ENCODE results near the gene ZBTB7A.
A peak's percentile ranks its signal among the peaks of the same experiment; 100 is the strongest.

Gene ZBTB7A

DNA sequence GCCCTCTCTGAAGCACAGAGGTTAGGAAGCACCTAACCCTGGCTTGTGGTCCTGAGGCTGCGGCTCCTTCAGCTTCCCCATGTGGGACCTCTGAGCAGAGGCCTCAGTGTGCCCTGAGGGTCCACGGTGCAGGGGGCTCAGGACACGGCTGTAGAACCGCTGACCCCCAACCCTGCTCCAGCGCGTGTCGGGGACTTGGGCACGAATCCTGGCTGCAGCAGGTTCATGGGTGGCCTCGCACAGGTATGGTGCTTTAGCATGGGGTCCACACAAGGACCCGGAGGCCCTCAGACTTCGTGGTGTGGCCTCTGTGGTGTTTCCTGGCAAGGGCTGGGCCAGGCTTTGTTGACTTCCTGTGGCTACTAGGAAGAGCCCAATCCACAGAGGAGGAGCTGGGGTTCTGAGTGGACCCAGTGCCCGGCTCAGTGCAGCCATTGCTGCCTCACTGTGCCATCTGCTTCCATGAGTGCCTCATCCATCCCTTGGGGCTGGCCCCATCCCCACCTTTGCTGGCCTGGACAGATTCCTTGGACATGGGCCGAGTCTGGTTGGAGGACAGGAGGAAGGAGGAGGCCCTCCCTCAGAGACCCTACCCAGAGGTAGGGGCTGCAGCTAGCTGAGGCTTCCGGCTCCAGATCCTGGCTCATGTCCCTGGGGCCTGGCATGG lies 24.5 kb downstream of the ZBTB7A start:
- Mint-ChIP-seq H3K27ac (peak overlapping the region in 1 of 2 donors; percentile 78), H3K4me1 (peaks cover 16% of the 10 kb centered on the region), H3K9me3 (no peaks in the 10 kb centered on the region)

DNA sequence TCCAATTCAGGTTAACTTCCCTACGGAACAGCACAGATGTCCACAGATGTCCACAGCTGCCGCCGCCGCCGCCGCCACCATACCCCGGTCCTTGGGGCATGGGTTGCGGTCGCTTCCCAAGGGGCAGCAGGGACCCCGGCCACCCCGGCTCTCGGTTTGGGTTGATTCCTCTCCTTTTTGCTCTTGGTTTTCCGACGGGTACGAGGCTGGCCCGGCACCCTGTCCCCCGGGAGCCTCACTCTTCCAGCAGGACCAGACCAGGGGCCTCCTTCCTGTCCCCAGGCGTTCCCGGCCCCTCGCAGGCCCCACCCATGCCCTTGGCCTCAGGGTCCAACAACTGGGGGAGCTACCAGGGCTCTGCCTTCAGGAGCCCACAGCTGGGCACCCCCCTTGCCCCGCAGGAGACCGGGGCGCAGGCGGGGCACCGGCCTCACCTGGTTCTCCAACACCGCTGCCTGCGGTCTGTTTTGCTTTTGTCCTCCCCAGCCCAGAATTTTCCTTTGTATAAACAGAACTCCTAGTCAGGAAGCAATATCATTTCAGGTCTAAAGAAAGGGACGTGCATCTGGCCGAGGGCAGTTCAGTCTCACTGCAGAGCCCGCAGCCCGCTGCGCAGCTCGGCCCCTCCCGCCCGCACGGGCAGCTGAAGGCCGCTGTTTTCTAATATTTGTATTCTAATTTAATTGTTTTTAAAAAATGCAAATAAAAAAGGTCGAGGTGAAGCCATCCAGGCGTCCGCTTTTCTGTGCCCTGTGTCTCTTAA lies 27.9 kb downstream of the ZBTB7A start:
- no peaks in the 10 kb centered on the region for H3K4me1 Mint-ChIP-seq
- H3K27ac Mint-ChIP-seq, result peak overlapping the region; percentile 30 to 49
- no peaks in the 10 kb centered on the region for H3K9me3 Mint-ChIP-seq
- ATAC-seq (no peak), DNase-seq (no peak)
- no peaks in the 10 kb centered on the region for H3K27me3 Mint-ChIP-seq
- no peak overlapping the region for H3K4me3 Mint-ChIP-seq

More for the DNA sequence above, 24.5 kb downstream of the ZBTB7A start:
- H3K4me3 Mint-ChIP-seq, result no peak overlapping the region
- DNase-seq (no peak), ATAC-seq (no peak)
- no peaks in the 10 kb centered on the region for H3K27me3 Mint-ChIP-seq

DNA sequence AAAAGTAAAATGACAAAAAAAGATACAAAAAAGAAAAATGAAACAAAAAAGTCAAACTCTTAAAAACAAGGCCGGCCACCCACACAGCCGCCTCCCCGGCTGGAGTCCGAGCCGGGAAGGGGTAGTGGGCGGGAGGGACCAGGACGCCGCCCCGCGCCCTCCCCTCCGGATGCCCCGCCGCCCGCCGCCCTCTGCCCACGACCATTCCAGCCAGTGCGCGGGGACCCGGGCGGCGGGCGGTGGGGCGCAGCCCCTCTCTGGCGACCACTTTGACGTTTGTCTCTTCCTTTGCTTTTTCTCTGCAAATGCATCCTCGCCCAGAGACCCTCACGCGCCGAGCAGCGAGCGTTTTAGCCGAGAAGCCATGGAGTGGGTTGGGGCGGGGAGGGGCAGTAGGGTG lies 28.6 kb downstream of the ZBTB7A start:
- Mint-ChIP-seq H3K9me3 (no peaks in the 10 kb centered on the region), H3K4me1 (no peaks in the 10 kb centered on the region), H3K27ac (no peak overlapping the region), H3K4me3 (no peak overlapping the region), H3K27me3 (no peaks in the 10 kb centered on the region)
- DNase-seq, result no peak
- ATAC-seq, result no peak

DNA sequence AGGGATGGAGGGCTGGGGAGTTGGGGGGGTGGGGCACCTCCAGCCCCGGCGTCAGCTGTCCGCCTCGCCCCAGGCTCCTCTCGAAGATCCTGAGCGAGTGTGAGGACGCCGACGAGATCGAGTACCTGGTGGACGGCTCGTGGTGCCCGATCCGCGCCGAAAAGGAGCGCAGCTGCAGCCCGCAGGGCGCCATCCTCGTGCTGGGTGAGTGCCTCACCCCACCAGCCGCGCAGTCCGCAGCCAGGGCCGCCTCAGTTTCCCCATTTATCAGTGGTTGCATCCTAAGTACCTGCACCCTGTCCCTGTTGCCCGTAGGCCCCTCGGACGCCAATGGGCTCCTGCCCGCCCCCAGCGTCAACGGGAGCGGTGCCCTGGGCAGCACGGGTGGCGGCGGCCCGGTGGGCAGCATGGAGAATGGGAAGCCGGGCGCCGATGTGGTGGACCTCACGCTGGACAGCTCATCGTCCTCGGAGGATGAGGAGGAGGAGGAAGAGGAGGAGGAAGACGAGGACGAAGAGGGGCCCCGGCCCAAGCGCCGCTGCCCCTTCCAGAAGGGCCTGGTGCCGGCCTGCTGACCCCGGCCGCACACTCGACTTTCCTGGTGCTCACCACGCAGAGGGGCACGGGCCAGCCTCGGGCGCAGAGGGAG lies 29.3 kb downstream of the ZBTB7A start:
- DNase-seq, result no peak
- H3K4me3 Mint-ChIP-seq, result no peak overlapping the region
- no peak overlapping the region for H3K27ac Mint-ChIP-seq
- no peaks in the 10 kb centered on the region for H3K9me3 Mint-ChIP-seq
- ATAC-seq, result no peak
- H3K4me1 Mint-ChIP-seq, result no peaks in the 10 kb centered on the region
- H3K27me3 Mint-ChIP-seq, result no peaks in the 10 kb centered on the region

DNA sequence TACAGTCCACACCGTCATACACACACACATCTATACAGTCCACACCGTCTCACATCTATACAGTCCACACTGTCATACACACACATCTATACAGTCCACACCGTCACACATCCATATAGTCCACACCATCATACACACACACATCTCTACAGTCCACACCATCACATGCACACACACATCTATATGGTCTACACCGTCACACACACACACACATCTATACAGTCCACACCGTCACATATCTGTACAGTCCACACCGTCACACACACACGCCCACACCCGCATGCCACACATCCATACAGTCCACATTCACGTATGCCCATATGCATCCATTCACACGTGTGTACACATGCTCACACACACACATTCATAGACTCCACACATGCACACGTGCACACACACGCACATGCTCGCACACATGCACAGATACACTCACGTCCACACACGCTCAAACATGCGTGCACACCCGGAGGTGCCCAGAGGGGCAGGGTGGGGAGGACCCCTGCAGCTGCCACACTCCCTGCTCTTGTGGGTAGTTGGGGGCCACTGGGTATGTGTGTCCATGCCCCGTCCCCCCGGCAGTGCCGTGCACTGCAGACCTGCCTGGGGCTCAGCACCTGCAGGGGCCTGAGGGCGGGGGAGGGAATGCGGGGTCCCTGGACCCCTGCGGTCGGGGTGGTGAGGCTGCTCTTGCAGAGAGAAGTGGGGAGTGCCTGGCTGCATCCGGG lies 30.0 kb downstream of the ZBTB7A start:
- ATAC-seq (peak; percentile 16), DNase-seq (no peak)
- H3K4me1 Mint-ChIP-seq, result no peaks in the 10 kb centered on the region
- H3K9me3 Mint-ChIP-seq, result no peaks in the 10 kb centered on the region
- no peaks in the 10 kb centered on the region for H3K27me3 Mint-ChIP-seq
- H3K4me3 Mint-ChIP-seq, result no peak overlapping the region
- H3K27ac Mint-ChIP-seq, result no peak overlapping the region

DNA sequence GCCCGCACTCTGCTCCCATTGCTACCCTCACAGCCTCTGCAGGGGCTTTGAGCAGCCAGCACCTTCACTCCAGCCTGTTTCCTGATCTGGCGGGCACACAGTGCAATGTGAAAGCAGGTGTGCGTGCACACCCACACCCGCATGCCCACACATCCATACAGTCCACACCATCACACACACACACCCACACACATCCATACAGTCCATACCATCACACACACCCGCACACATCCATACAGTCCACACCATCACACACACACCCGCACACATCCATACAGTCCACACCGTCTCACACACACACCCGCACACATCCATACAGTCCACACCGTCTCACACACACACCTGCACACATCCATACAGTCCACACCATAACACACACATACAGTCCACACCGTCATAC lies 31.1 kb downstream of the ZBTB7A start:
- no peaks in the 10 kb centered on the region for H3K4me1 Mint-ChIP-seq
- no peak for DNase-seq
- ATAC-seq, result no peak
- H3K9me3 Mint-ChIP-seq, result no peaks in the 10 kb centered on the region
- no peak overlapping the region for H3K27ac Mint-ChIP-seq
- H3K4me3 Mint-ChIP-seq, result no peak overlapping the region
- no peaks in the 10 kb centered on the region for H3K27me3 Mint-ChIP-seq

DNA sequence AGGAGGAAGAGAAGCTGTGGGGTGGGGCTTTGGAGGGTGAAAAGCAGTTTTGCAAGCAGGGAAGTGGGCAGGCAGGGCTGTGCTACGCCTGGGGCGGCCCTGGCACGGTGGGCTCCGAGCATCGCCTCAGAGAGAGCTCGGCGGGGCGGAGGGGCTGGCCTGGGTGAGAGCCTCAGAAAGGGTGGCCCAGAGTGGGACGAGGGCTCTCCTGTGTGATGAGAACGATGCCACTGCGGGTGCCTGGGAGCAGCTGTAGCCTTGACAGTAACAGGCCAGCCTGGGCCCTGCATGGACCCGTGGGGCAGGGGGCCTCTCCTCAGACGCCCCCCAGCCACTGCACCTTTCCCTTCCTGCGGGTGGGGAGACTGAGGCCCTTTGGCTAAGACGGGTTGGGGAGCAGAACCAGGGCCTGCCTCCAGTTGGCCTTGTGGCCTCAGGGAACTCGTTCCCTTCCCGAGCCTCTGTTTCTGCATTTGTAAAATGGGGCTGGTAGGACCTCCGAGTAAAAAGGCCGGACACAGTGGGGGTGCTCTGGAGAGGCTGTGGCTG lies 31.6 kb downstream of the ZBTB7A start:
- Mint-ChIP-seq H3K27me3 (no peaks in the 10 kb centered on the region), H3K9me3 (no peaks in the 10 kb centered on the region), H3K4me3 (no peak overlapping the region)

DNA sequence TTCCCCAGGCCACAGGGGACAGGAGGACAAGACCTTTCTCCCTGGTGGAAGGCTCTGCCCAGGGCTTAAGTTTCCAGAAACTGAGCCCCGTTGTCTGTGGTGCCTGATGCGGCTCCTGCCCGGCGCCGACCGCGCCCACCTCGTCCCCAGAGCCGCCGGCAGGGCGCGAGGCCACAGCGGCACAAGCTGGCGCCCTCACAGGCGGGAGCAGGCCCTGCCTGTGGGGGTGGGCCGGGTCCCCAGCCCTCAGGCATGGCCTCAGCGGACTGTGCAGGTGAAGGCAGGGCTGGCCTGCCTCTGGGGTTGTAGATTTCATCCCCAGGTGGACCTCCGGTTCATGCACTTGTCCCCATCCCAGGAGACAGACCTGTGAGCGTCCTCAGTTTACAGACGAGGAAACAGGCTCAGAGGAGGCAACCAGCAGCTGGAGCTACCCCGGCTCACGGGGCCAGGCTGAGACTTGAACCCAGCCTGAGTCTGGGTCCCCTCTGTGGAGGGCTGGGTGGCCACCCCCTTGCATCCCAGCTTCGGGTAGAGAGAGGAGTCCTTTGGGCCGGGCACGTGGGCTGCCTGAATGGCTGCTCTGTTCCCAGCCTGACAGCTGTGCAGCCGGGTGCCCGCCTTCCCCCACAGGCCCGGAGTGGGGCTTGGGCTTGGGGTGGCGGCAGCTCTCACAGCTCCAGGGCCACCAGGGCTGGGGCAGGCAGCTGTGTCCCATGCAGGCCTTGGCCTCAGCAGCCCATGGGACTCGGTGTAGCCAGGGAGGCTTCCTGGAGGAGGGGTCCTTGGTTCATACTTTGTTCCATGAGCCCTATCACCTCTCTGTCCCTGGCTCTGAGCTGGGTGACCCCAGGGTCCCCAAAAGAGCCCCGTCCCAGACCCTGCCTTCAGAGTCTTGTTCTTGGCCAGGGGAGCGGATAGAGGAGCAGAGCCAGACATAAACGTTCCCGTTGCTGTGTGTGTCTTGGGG lies 32.4 kb downstream of the ZBTB7A start:
- H3K4me3 Mint-ChIP-seq, result no peak overlapping the region
- H3K4me1 Mint-ChIP-seq, result no peaks in the 10 kb centered on the region
- H3K9me3 Mint-ChIP-seq, result no peaks in the 10 kb centered on the region
- no peak for DNase-seq
- ATAC-seq, result peak; percentile 9
- H3K27ac Mint-ChIP-seq, result no peak overlapping the region
- no peaks in the 10 kb centered on the region for H3K27me3 Mint-ChIP-seq

More for the DNA sequence above, 31.6 kb downstream of the ZBTB7A start:
- DNase-seq (no peak), ATAC-seq (no peak)
- no peak overlapping the region for H3K27ac Mint-ChIP-seq
- H3K4me1 Mint-ChIP-seq, result no peaks in the 10 kb centered on the region

DNA sequence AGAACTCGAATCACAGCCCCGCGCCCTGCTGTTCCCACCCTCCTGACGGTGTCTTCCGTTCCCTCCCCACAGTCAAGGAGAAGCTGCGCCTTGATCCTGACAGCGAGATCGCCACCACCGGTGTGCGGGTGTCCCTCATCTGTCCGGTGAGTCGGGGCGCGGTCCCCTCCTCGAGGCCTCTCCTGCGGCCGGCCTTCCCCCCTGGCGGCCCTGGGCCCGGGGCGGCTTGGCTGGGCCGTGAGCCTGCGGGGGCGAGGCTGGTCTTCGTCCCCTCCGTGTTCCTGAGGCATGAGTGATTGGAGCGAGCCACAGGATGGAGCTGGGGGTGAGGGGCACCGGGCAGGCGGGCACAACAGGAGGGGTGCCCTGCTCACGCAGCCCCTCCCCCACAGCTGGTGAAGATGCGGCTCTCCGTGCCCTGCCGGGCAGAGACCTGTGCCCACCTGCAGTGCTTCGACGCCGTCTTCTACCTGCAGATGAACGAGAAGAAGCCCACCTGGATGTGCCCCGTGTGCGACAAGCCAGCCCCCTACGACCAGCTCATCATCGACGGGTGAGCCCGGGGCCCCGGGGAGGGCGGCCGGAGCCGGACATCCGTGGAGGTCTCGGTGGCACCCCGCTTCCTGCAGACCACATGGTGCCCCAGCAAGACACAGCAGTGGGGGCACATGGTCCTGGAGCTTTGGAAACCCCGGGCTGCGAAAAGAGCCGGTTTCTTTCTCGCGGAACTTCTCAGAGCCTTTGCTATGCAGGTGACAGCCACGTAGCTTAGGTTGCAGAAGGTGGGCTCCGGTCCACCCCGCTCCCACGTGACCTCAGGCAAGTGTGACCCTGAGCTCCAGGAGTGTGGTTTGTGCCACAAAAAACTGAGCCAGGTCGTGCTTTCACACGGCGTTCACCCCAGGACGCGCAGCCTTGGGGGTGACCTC lies 33.4 kb downstream of the ZBTB7A start:
- DNase-seq, result no peak
- no peaks in the 10 kb centered on the region for H3K27me3 Mint-ChIP-seq
- no peaks in the 10 kb centered on the region for H3K9me3 Mint-ChIP-seq
- H3K4me1 Mint-ChIP-seq, result no peaks in the 10 kb centered on the region
- no peak overlapping the region for H3K27ac Mint-ChIP-seq
- H3K4me3 Mint-ChIP-seq, result no peak overlapping the region
- ATAC-seq, result no peak

DNA sequence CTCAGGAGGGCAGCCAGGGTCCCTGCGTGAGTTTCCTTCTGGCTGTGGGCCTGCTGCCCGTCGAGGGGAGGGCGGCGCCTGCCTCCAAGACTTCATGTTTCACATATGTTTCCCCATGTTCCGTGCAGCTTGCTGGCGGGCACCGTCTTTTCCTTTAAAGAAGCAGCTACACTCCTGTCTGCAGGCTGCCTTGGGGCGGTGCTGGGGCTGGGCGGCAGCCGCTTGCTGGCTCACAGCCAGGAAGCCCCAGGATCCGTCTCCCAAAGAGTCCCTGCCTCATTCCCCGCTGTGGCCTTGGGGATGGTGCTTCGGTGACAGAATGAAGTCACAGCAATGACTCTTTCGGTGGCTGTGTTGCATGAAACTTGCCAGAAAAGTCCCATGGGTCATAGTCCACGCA lies 34.3 kb downstream of the ZBTB7A start:
- H3K27ac Mint-ChIP-seq, result no peak overlapping the region
- H3K4me1 Mint-ChIP-seq, result no peaks in the 10 kb centered on the region
- H3K27me3 Mint-ChIP-seq, result no peaks in the 10 kb centered on the region
- DNase-seq (no peak), ATAC-seq (no peak)
- H3K4me3 Mint-ChIP-seq, result no peak overlapping the region
- H3K9me3 Mint-ChIP-seq, result no peaks in the 10 kb centered on the region

DNA sequence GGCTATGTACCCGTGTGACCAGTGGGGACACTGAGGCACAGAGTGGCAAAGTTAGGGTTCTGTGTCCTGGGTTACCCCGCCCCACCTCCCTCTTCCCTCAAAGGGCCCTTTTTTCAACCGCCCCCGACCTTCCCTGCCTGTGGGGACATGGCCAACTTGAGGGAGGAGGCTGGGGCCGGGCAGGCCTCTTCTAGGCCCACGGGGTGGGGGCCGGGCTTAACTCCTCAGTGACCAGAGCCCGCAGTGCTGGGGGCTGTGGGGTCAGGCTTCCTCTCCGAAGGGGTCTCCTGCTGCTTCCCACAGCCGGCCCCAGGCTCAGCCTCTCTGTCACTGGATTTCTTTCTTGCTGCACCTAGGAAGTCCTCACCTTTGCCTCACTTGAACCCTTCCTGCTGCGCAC lies 35.3 kb downstream of the ZBTB7A start:
- no peak overlapping the region for H3K4me3 Mint-ChIP-seq
- peak overlapping the region in 1 of 2 donors; percentile 94 for H3K27ac Mint-ChIP-seq
- H3K27me3 Mint-ChIP-seq, result no peaks in the 10 kb centered on the region
- no peaks in the 10 kb centered on the region for H3K4me1 Mint-ChIP-seq
- DNase-seq, result no peak
- no peaks in the 10 kb centered on the region for H3K9me3 Mint-ChIP-seq
- ATAC-seq, result no peak

DNA sequence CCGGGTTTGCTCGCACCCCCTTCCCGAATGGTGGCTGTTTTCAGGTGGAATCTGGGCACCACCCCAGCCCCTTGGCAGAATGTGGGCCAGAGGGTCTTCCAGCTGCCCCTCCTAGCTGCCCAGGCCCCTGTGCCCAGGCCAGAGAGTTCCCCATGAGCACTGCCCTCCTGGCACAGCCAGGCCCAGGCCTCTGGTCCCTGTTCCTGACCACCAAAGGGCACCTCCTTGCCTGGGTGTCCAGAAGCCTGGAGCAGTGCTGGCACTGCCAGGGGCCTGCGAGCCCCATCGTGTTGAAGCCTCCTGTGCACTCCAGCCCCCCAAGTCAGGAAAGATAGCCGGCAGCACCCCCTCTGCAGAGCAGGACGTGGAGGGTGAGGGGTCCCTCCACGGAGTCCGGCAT lies 35.7 kb downstream of the ZBTB7A start:
- Mint-ChIP-seq H3K4me3 (no peak overlapping the region), H3K9me3 (no peaks in the 10 kb centered on the region), H3K4me1 (no peaks in the 10 kb centered on the region), H3K27me3 (no peaks in the 10 kb centered on the region), H3K27ac (no peak overlapping the region)
- ATAC-seq, result no peak
- no peak for DNase-seq

DNA sequence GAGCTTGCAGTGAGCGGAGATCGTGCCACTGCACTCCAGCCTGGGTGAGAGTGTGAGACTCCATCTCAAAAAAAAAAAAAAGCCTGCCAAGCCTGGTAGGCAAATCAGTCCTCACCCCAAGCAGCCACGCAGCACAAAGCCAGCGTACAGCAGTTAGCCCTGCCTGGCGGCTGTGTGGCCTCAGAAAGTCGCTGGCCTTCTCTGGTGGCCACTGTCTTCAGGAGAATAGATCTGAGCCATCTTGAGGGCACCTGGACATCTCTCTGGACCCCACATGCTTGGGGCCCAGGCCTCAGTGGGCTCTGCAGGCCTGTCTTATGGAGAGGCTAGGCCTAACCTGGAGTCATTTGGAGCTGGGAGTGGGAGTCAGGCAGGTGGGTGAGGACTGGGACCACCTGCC lies 36.1 kb downstream of the ZBTB7A start:
- ATAC-seq (no peak), DNase-seq (no peak)
- Mint-ChIP-seq H3K9me3 (no peaks in the 10 kb centered on the region), H3K4me3 (no peak overlapping the region), H3K27ac (peak overlapping the region in 1 of 2 donors; percentile 34), H3K4me1 (no peaks in the 10 kb centered on the region), H3K27me3 (no peaks in the 10 kb centered on the region)

DNA sequence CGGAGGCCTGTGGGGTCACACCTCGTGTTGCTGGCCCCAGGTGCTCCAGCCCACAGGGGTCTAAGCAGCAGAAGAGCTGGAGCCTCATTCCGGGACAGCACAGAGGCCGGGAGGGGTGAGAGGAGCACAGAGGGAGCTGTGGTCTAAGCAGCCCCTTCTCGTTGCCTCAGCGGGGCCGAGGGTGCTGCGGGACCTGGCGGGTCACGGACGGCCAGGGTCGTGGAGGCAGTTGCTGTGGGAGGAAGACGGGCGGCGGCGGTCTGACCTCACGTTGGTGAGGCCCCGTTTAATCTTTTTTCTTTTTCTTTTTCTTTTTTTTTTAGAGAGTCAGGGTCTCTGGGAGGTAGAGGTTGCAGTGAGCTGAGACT lies 37.5 kb downstream of the ZBTB7A start:
- Mint-ChIP-seq H3K27me3 (no peaks in the 10 kb centered on the region), H3K27ac (peak overlapping the region in 1 of 2 donors; percentile 19), H3K4me3 (no peak overlapping the region), H3K9me3 (no peaks in the 10 kb centered on the region), H3K4me1 (no peaks in the 10 kb centered on the region)
- no peak for ATAC-seq
- DNase-seq, result no peak
